BLaER1 (cell line): ENCODE results near the gene SYT8.
A peak's percentile ranks its signal among the peaks of the same experiment; 100 is the strongest.
"Not testable (repeated sequence)": the region's sequence is repeated elsewhere in the genome, so short reads cannot be mapped to it uniquely, and the experiment has no call there.

Source experiments
- H3K27ac ChIP-seq: shearing (Covaris generic); formaldehyde crosslinking; 2 replicates; pipeline ENCODE4 v1.8.1; 2022
- H3K27me3 ChIP-seq: shearing (Covaris generic); formaldehyde crosslinking; 2 replicates; pipeline ENCODE4 v1.8.1; 2022
- H3K36me3 ChIP-seq: shearing (Covaris generic); formaldehyde crosslinking; 2 replicates; pipeline ENCODE4 v1.8.1; 2022
- H3K4me1 ChIP-seq: shearing (Covaris generic); formaldehyde crosslinking; 2 replicates; pipeline ENCODE4 v1.8.1; 2022
- H3K4me2 ChIP-seq: shearing (Covaris generic); formaldehyde crosslinking; 2 replicates; pipeline ENCODE4 v1.8.1; 2022
- H3K4me3 ChIP-seq: shearing (Covaris generic); formaldehyde crosslinking; 2 replicates; pipeline ENCODE4 v1.8.1; 2022
- H3K9ac ChIP-seq: shearing (Covaris generic); formaldehyde crosslinking; 2 replicates; pipeline ENCODE4 v1.8.1; 2022
- H3K9me3 ChIP-seq: shearing (Covaris generic); formaldehyde crosslinking; 2 replicates; pipeline ENCODE4 v1.8.1; 2022
- H4K20me1 ChIP-seq: shearing (Covaris generic); formaldehyde crosslinking; 2 replicates; pipeline ENCODE4 v1.8.1; 2022
- Cebpa-rat ChIP-seq: shearing (Covaris generic); IDR thresholded peaks from 2 replicates; pipeline ENCODE4 v1.8.1; 2022

Gene SYT8

GRCh38 chr11:1834779-1835670 is at the start of gene SYT8:
Gene SYT8 (plus strand): TSS chr11:1834990. CDS start chr11:1835106, 116 bp downstream.
- Histone ChIP-seq H4K20me1 (no peaks in the 10 kb centered on the region), H3K27ac (no peak within 1 kb of the TSS), H3K4me2 (no peak within 1 kb of the TSS), H3K9ac (no peak within 1 kb of the TSS), H3K9me3 (no peaks in the 10 kb centered on the region), H3K4me1 (peaks cover 62% of the 10 kb centered on the region), H3K4me3 (no peak within 1 kb of the TSS), H3K27me3 (no peaks in the 10 kb centered on the region), H3K36me3 (no peaks in the 10 kb centered on the region)
- TF ChIP-seq Cebpa-rat: no peak

- Histone ChIP-seq H3K4me2 (0 out of 2 replicates have a peak overlapping the region, but pooled peaks have one; percentile 2), H3K27me3 (peaks cover 13% of the 10 kb centered on the region; the same call in 1 of the 2 replicates), H3K9ac (no peak overlapping the region), H3K4me3 (no peak overlapping the region), H4K20me1 (peaks cover 17% of the 10 kb centered on the region; the same call in 1 of the 2 replicates), H3K36me3 (no peaks in the 10 kb centered on the region), H3K4me1 (peaks cover 34% of the 10 kb centered on the region), H3K9me3 (no peaks in the 10 kb centered on the region), H3K27ac (no peak overlapping the region)
- TF ChIP-seq Cebpa-rat: no peak
Measured at GRCh38 chr11:1785749-1786413, 48.9 kb upstream of the SYT8 start.

GRCh38 chr11:1786466-1786865 is 48.3 kb upstream of the SYT8 start:
- Histone ChIP-seq H3K4me1 (peaks cover 28% of the 10 kb centered on the region), H3K27ac (no peak overlapping the region), H3K36me3 (no peaks in the 10 kb centered on the region), H3K4me3 (no peak overlapping the region), H3K9ac (no peak overlapping the region), H3K27me3 (peaks cover 13% of the 10 kb centered on the region; the same call in 1 of the 2 replicates), H3K9me3 (no peaks in the 10 kb centered on the region), H4K20me1 (peaks cover 11% of the 10 kb centered on the region; the same call in 1 of the 2 replicates), H3K4me2 (0 out of 2 replicates have a peak overlapping the region, but pooled peaks have one; percentile 2)
- TF ChIP-seq Cebpa-rat: no peak

- Histone ChIP-seq H3K9me3 (no peaks in the 10 kb centered on the region), H3K4me2 (peak overlapping the region; percentile 70), H3K27ac (no peak overlapping the region), H3K4me1 (peaks cover 19% of the 10 kb centered on the region), H3K9ac (no peak overlapping the region), H4K20me1 (no peaks in the 10 kb centered on the region), H3K36me3 (no peaks in the 10 kb centered on the region), H3K4me3 (no peak overlapping the region), H3K27me3 (no peaks in the 10 kb centered on the region)
- TF ChIP-seq Cebpa-rat: no peak
Measured at GRCh38 chr11:1791912-1792311, 42.9 kb upstream of the SYT8 start.

GRCh38 chr11:1792461-1792860 is 42.3 kb upstream of the SYT8 start:
- peak overlapping the region; percentile 70 for H3K4me2 ChIP-seq
- H3K27me3 ChIP-seq: no peaks in the 10 kb centered on the region
- no peak for TF ChIP-seq Cebpa-rat

GRCh38 chr11:1793081-1793480 is 41.7 kb upstream of the SYT8 start:
- no peaks in the 10 kb centered on the region for H4K20me1 ChIP-seq
- peaks cover 19% of the 10 kb centered on the region for H3K4me1 ChIP-seq
- H3K27ac ChIP-seq: no peak overlapping the region
- H3K4me3 ChIP-seq: no peak overlapping the region
- no peak for TF ChIP-seq Cebpa-rat
- no peaks in the 10 kb centered on the region for H3K27me3 ChIP-seq
- H3K9me3 ChIP-seq: no peaks in the 10 kb centered on the region
- H3K9ac ChIP-seq: no peak overlapping the region
- H3K36me3 ChIP-seq: no peaks in the 10 kb centered on the region
- H3K4me2 ChIP-seq: peak overlapping the region; percentile 70

More at GRCh38 chr11:1792461-1792860, 42.3 kb upstream of the SYT8 start:
- no peak overlapping the region for H3K9ac ChIP-seq
- H3K27ac ChIP-seq: no peak overlapping the region
- no peaks in the 10 kb centered on the region for H4K20me1 ChIP-seq
- no peaks in the 10 kb centered on the region for H3K9me3 ChIP-seq
- peaks cover 19% of the 10 kb centered on the region for H3K4me1 ChIP-seq
- H3K36me3 ChIP-seq: no peaks in the 10 kb centered on the region
- H3K4me3 ChIP-seq: no peak overlapping the region

- TF ChIP-seq Cebpa-rat: no peak
Measured at GRCh38 chr11:1796413-1797011, 38.3 kb upstream of the SYT8 start.

GRCh38 chr11:1797391-1798125 is 37.2 kb upstream of the SYT8 start:
- no peak overlapping the region for H3K4me2 ChIP-seq
- no peaks in the 10 kb centered on the region for H3K9me3 ChIP-seq
- no peak for TF ChIP-seq Cebpa-rat
- H3K4me3 ChIP-seq: no peak overlapping the region
- peaks cover 11% of the 10 kb centered on the region for H3K4me1 ChIP-seq
- H3K36me3 ChIP-seq: no peaks in the 10 kb centered on the region
- H3K27ac ChIP-seq: no peak overlapping the region
- H3K9ac ChIP-seq: no peak overlapping the region
- no peaks in the 10 kb centered on the region for H3K27me3 ChIP-seq
- H4K20me1 ChIP-seq: no peaks in the 10 kb centered on the region

More at GRCh38 chr11:1796413-1797011, 38.3 kb upstream of the SYT8 start:
- H3K36me3 ChIP-seq: no peaks in the 10 kb centered on the region
- no peaks in the 10 kb centered on the region for H3K9me3 ChIP-seq
- peaks cover 19% of the 10 kb centered on the region for H3K4me1 ChIP-seq
- no peaks in the 10 kb centered on the region for H4K20me1 ChIP-seq
- H3K4me2 ChIP-seq: no peak overlapping the region
- no peak overlapping the region for H3K4me3 ChIP-seq
- H3K9ac ChIP-seq: no peak overlapping the region
- H3K27ac ChIP-seq: no peak overlapping the region
- H3K27me3 ChIP-seq: no peaks in the 10 kb centered on the region

GRCh38 chr11:1803246-1803645 is 31.5 kb upstream of the SYT8 start:
- TF ChIP-seq Cebpa-rat: no peak
- H3K9me3 ChIP-seq: no peaks in the 10 kb centered on the region

GRCh38 chr11:1803835-1804519 is 30.8 kb upstream of the SYT8 start:
- not testable (repeated sequence) for H3K9me3 ChIP-seq, H3K4me2 ChIP-seq, H3K36me3 ChIP-seq, H4K20me1 ChIP-seq, H3K4me3 ChIP-seq, H3K9ac ChIP-seq, H3K27ac ChIP-seq, H3K4me1 ChIP-seq, H3K27me3 ChIP-seq

More at GRCh38 chr11:1803246-1803645, 31.5 kb upstream of the SYT8 start:
- H3K4me1 ChIP-seq: no peaks in the 10 kb centered on the region
- H4K20me1 ChIP-seq: no peaks in the 10 kb centered on the region
- no peaks in the 10 kb centered on the region for H3K27me3 ChIP-seq
- no peak overlapping the region for H3K4me2 ChIP-seq
- no peak overlapping the region for H3K27ac ChIP-seq
- H3K36me3 ChIP-seq: no peaks in the 10 kb centered on the region
- no peak overlapping the region for H3K4me3 ChIP-seq
- H3K9ac ChIP-seq: no peak overlapping the region
